Activated naive CD8-positive, alpha-beta T cell treated with anti-CD3 and anti-CD28 coated beads, Interleukin-2, amount 50 U/mL, for 24 hours (primary cell): ENCODE results near the gene ANKRD23.
"Not testable (repeated sequence)": the region's sequence is repeated elsewhere in the genome, so short reads cannot be mapped to it uniquely, and the experiment has no call there.

Experiments used
- ATAC-seq: fragments of 150-1000 bp; cut with Tn5 transposase; one replicate; pipeline ENCODE4 v1.10.0; 2021
- DNase-seq: peaks from one replicate; pipeline ENCODE4 v3.0.0; 2021
- H3K27ac Mint-ChIP-seq: one replicate; pipeline ENCODE4 v1.8.0; 2021; ENCODE audit warnings: mild to moderate bottlenecking, mixed read lengths
- H3K27me3 Mint-ChIP-seq: one replicate; pipeline ENCODE4 v1.8.0; 2021; ENCODE audit warnings: mixed read lengths
- H3K36me3 Mint-ChIP-seq: one replicate; pipeline ENCODE4 v1.8.0; 2021; ENCODE audit warnings: low read depth, mixed read lengths
- H3K4me1 Mint-ChIP-seq: one replicate; pipeline ENCODE4 v1.8.0; 2021; ENCODE audit warnings: mixed read lengths
- H3K4me3 Mint-ChIP-seq: one replicate; pipeline ENCODE4 v1.8.0; 2021; ENCODE audit warnings: mild to moderate bottlenecking, moderate library complexity, mixed read lengths
- H3K9me3 Mint-ChIP-seq: one replicate; pipeline ENCODE4 v1.8.0; 2021; ENCODE audit warnings: mixed read lengths

The ANKRD23 gene

GRCh38 chr2:96843538-96844268 lies at the start of gene ANKRD23:
ANKRD23 (minus strand) TSS chr2:96844021; CDS start chr2:96843992, 29 bp downstream.
- Mint-ChIP-seq H3K4me3 (no peak within 1 kb of the TSS), H3K9me3 (no peaks in the 10 kb centered on the region), H3K27ac (no peak within 1 kb of the TSS), H3K4me1 (peaks cover 10% of the 10 kb centered on the region), H3K27me3 (no peaks in the 10 kb centered on the region), H3K36me3 (peaks cover 9% of the 10 kb centered on the region)
- ATAC-seq = no peak
- no peak for DNase-seq

- H3K4me1 Mint-ChIP-seq = peaks cover 29% of the 10 kb centered on the region
- DNase-seq (no peak), ATAC-seq (no peak)
- H3K4me3 Mint-ChIP-seq = no peak overlapping the region
- no peaks in the 10 kb centered on the region for H3K36me3 Mint-ChIP-seq
- no peak overlapping the region for H3K27ac Mint-ChIP-seq
- H3K9me3 Mint-ChIP-seq = no peaks in the 10 kb centered on the region
- no peaks in the 10 kb centered on the region for H3K27me3 Mint-ChIP-seq
Observed at GRCh38 chr2:96891591-96892333, 47.9 kb upstream of the ANKRD23 start.

GRCh38 chr2:96890726-96891385 lies 47.0 kb upstream of the ANKRD23 start:
- ATAC-seq = no peak
- no peak for DNase-seq
- H3K27me3 Mint-ChIP-seq = no peaks in the 10 kb centered on the region
- no peaks in the 10 kb centered on the region for H3K9me3 Mint-ChIP-seq
- H3K27ac Mint-ChIP-seq = no peak overlapping the region
- H3K36me3 Mint-ChIP-seq = no peaks in the 10 kb centered on the region
- H3K4me1 Mint-ChIP-seq = peaks cover 23% of the 10 kb centered on the region
- H3K4me3 Mint-ChIP-seq = no peak overlapping the region

- no peak for DNase-seq
- Mint-ChIP-seq H3K4me3 (no peak overlapping the region), H3K27me3 (no peaks in the 10 kb centered on the region), H3K27ac (no peak overlapping the region), H3K4me1 (peaks cover 23% of the 10 kb centered on the region), H3K36me3 (no peaks in the 10 kb centered on the region), H3K9me3 (no peaks in the 10 kb centered on the region)
- no peak for ATAC-seq
Observed at GRCh38 chr2:96890252-96890651, 46.4 kb upstream of the ANKRD23 start.

- not testable (repeated sequence) for H3K9me3 Mint-ChIP-seq, H3K27me3 Mint-ChIP-seq, ATAC-seq, H3K27ac Mint-ChIP-seq, H3K36me3 Mint-ChIP-seq, H3K4me3 Mint-ChIP-seq, DNase-seq
- H3K4me1 Mint-ChIP-seq = peaks cover 19% of the 10 kb centered on the region
Observed at GRCh38 chr2:96889502-96889901, 45.7 kb upstream of the ANKRD23 start.

- no peak for ATAC-seq
- Mint-ChIP-seq H3K9me3 (no peaks in the 10 kb centered on the region), H3K27me3 (no peaks in the 10 kb centered on the region), H3K4me3 (no peak overlapping the region), H3K36me3 (no peaks in the 10 kb centered on the region), H3K27ac (no peak overlapping the region), H3K4me1 (peaks cover 19% of the 10 kb centered on the region)
- DNase-seq = no peak
Observed at GRCh38 chr2:96888072-96889011, 44.5 kb upstream of the ANKRD23 start.

- Mint-ChIP-seq H3K9me3 (no peaks in the 10 kb centered on the region), H3K4me3 (no peak overlapping the region), H3K4me1 (peaks cover 18% of the 10 kb centered on the region), H3K27me3 (no peaks in the 10 kb centered on the region), H3K27ac (no peak overlapping the region), H3K36me3 (no peaks in the 10 kb centered on the region)
- DNase-seq = no peak
- ATAC-seq = no peak
Observed at GRCh38 chr2:96887493-96888012, 43.7 kb upstream of the ANKRD23 start.

- no peaks in the 10 kb centered on the region for H3K36me3 Mint-ChIP-seq
- peaks cover 7% of the 10 kb centered on the region for H3K4me1 Mint-ChIP-seq
- ATAC-seq (no peak), DNase-seq (no peak)
- no peaks in the 10 kb centered on the region for H3K9me3 Mint-ChIP-seq
- H3K27me3 Mint-ChIP-seq = no peaks in the 10 kb centered on the region
- H3K4me3 Mint-ChIP-seq = no peak overlapping the region
- H3K27ac Mint-ChIP-seq = no peak overlapping the region
Observed at GRCh38 chr2:96885432-96886347, 41.9 kb upstream of the ANKRD23 start.

GRCh38 chr2:96884299-96885094 lies 40.7 kb upstream of the ANKRD23 start:
- Mint-ChIP-seq H3K9me3 (no peaks in the 10 kb centered on the region), H3K36me3 (no peaks in the 10 kb centered on the region), H3K27me3 (no peaks in the 10 kb centered on the region), H3K4me1 (peaks cover 7% of the 10 kb centered on the region), H3K27ac (no peak overlapping the region), H3K4me3 (no peak overlapping the region)
- ATAC-seq = no peak
- no peak for DNase-seq

- no peak for DNase-seq
- Mint-ChIP-seq H3K36me3 (no peaks in the 10 kb centered on the region), H3K27me3 (no peaks in the 10 kb centered on the region), H3K9me3 (no peaks in the 10 kb centered on the region), H3K4me1 (peaks cover 7% of the 10 kb centered on the region), H3K27ac (no peak overlapping the region), H3K4me3 (no peak overlapping the region)
- no peak for ATAC-seq
Observed at GRCh38 chr2:96883306-96883705, 39.5 kb upstream of the ANKRD23 start.

GRCh38 chr2:96882906-96883305 lies 39.1 kb upstream of the ANKRD23 start:
- no peak for DNase-seq
- ATAC-seq = no peak
- peaks cover 5% of the 10 kb centered on the region for H3K4me1 Mint-ChIP-seq
- H3K4me3 Mint-ChIP-seq = no peak overlapping the region
- H3K27ac Mint-ChIP-seq = no peak overlapping the region
- no peaks in the 10 kb centered on the region for H3K27me3 Mint-ChIP-seq
- no peaks in the 10 kb centered on the region for H3K36me3 Mint-ChIP-seq
- H3K9me3 Mint-ChIP-seq = no peaks in the 10 kb centered on the region

- Mint-ChIP-seq H3K4me1 (peaks cover 1% of the 10 kb centered on the region), H3K36me3 (no peaks in the 10 kb centered on the region), H3K27ac (no peak overlapping the region), H3K4me3 (no peak overlapping the region), H3K27me3 (no peaks in the 10 kb centered on the region), H3K9me3 (no peaks in the 10 kb centered on the region)
- ATAC-seq (no peak), DNase-seq (no peak)
Observed at GRCh38 chr2:96882230-96882629, 38.4 kb upstream of the ANKRD23 start.
